ENCODE results near the gene OXLD1.

GRCh38 chr17:81631482-81631881, 34.9 kb downstream of the OXLD1 start:
- no peak for TF ChIP-seq CTCF (IDR thresholded peaks at IDR 0.05)
- no peak for TF ChIP-seq POLR2A (IDR thresholded peaks at IDR 0.05)

Measured in adrenal gland (tissue), 5 donors.